Measurements from ENCODE around the gene INPP5A. TPM values are rescaled to one million over a fixed set of nuclear protein-coding genes. Genes with fewer than 3 reads are reported as not detected.
A peak's percentile ranks its signal among the peaks of the same experiment; 100 is the strongest.

The INPP5A gene
- total RNA-seq, 1 experiment from 2014 or later = 22.6 TPM

DNA sequence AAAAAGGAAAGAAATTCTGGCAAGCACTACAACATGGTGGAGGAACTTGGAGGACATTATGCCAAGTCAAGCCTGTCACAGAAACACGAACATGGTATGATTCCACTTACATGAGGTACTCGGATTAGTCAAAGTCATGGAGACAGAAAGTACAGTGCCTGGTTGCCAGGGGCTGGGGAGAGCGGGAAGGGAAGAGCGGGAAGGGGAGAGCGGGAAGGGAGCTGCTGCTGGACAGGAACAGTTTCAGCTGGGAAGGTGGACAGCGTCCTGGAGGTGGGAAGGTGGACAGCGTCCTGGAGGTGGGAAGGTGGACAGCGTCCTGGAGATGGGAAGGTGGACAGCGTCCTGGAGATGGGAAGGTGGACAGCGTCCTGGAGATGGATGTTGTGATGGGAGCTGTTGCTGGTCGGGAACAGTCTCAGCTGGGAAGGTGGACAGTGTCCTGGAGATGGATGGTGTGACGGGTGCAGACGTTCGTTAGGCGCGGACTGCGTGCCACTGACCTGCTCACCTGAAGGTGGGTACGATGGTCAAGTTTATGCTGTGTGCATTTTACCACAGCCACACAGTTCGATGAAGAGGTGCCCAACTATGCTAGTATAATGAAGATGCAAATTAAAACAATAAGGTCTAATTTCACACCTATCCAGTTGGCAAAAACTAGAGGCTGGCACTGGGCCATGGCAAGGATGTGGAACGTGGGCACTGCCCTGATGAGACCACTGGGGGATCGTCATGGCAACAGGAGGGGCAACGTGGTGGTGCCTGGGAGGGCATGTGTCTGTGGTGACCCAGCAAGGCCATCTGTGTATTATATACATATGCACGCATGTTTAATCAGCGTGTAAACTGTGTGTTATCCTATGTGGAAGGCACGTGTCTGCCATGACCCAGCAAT is 144.5 kb downstream of the INPP5A start:
- TF ChIP-seq, protein P1, sequence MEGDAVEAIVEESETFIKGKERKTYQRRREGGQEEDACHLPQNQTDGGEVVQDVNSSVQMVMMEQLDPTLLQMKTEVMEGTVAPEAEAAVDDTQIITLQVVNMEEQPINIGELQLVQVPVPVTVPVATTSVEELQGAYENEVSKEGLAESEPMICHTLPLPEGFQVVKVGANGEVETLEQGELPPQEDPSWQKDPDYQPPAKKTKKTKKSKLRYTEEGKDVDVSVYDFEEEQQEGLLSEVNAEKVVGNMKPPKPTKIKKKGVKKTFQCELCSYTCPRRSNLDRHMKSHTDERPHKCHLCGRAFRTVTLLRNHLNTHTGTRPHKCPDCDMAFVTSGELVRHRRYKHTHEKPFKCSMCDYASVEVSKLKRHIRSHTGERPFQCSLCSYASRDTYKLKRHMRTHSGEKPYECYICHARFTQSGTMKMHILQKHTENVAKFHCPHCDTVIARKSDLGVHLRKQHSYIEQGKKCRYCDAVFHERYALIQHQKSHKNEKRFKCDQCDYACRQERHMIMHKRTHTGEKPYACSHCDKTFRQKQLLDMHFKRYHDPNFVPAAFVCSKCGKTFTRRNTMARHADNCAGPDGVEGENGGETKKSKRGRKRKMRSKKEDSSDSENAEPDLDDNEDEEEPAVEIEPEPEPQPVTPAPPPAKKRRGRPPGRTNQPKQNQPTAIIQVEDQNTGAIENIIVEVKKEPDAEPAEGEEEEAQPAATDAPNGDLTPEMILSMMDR (conservative IDR thresholded peaks at IDR 0.05; ENCODE audit: low read depth, low read length) = no peak
- no peak for TF ChIP-seq EZH2phosphoT487 (IDR thresholded peaks at IDR 0.05; ENCODE audit: borderline replicate concordance, low read length)
- no peak for TF ChIP-seq EZH2 (IDR thresholded peaks at IDR 0.05; ENCODE audit: low read length, unreplicated experiment)
- ChIA-PET POLR2A (ENCODE audit: unreplicated experiment) (no interaction called here), CTCF (no interaction called here)
- Histone ChIP-seq H3K9ac (ENCODE audit: low read length) (no peak overlapping the region), H3K79me2 (ENCODE audit: low read length) (peaks cover 76% of the 10 kb centered on the region), H4K20me1 (ENCODE audit: low read length) (no peaks in the 10 kb centered on the region; the same call in 1 of the 2 replicates), H3K27me3 (ENCODE audit: low read length) (no peaks in the 10 kb centered on the region), H3F3A (ENCODE audit: low read length, unreplicated experiment) (peaks cover 8% of the 10 kb centered on the region), H3K4me1 (ENCODE audit: insufficient read depth, low read length) (peaks cover 32% of the 10 kb centered on the region), H2AFZ (ENCODE audit: low read length) (no peak overlapping the region), H3K36me3 (ENCODE audit: low read depth, low read length) (no peaks in the 10 kb centered on the region; the same call in 1 of the 2 replicates), H3K4me3 (ENCODE audit: low read length) (no peak overlapping the region), H3K9me3 (ENCODE audit: low read length) (no peaks in the 10 kb centered on the region), H3K27ac (ENCODE audit: low read length) (no peak overlapping the region), H3K4me2 (ENCODE audit: low read length) (no peak overlapping the region), H3K9me2 (replicated peaks; ENCODE audit: low read length) (no peaks in the 10 kb centered on the region)
- no TSS peak for BruUV-seq (replicated peaks)
- ATAC-seq (no peak), DNase-seq (no peak)
- intact Hi-C loops (cut with micrococcal nuclease) = no loop called here

DNA sequence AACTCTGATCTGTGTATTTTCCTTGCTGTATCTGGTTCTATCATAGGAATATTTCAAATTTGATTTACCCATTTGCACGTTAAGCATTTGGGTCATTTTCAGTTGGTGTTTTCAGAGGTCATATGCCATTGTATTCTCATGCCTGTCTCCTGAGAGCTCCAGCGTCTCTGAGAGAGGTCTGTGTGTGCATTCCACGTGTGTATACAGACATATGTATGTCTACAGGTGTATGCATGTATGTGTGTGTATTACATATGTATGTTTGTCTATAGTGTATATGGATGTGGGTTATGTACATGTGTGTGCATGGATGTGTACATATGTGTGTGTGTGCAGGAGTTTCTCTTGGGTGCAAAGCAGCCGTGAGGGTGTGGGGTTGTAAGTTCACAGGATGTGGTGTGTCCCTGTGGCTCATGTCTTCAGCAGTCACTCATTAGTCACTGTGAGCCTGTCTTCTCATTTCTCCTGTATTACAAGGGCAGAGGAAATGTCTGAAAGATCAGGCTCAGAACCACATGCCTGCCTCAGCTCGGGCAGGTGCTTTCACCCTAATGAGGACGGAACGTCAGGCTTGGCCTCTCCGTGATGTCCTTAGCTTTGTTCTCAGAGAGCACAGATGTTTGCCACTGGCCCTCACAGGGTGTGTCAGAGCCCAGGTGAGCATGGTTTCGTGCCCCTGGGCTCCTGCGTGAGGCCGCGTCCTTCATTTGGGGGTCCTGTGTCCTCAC is 146.7 kb downstream of the INPP5A start:
- no TSS peak for BruUV-seq (replicated peaks)
- peaks cover 76% of the 10 kb centered on the region for H3K79me2 ChIP-seq (ENCODE audit: low read length)
- peak overlapping the region; percentile 84 for H3K9ac ChIP-seq (ENCODE audit: low read length)
- H3K27me3 ChIP-seq (ENCODE audit: low read length) = no peaks in the 10 kb centered on the region
- H3K4me2 ChIP-seq (ENCODE audit: low read length) = peak overlapping the region; percentile 81
- no peaks in the 10 kb centered on the region for H4K20me1 ChIP-seq (ENCODE audit: low read length)
- TF ChIP-seq EZH2phosphoT487 (IDR thresholded peaks at IDR 0.05; ENCODE audit: borderline replicate concordance, low read length) (no peak), EZH2 (IDR thresholded peaks at IDR 0.05; ENCODE audit: low read length, unreplicated experiment) (no peak)
- TF ChIP-seq, protein P1 (conservative IDR thresholded peaks at IDR 0.05; ENCODE audit: low read depth, low read length) = no peak
- H2AFZ ChIP-seq (ENCODE audit: low read length) = no peak overlapping the region
- intact Hi-C loops (cut with micrococcal nuclease) = no loop called here
- POLR2A ChIA-PET (ENCODE audit: unreplicated experiment) = no interaction called here
- H3K4me1 ChIP-seq (ENCODE audit: insufficient read depth, low read length) = peaks cover 32% of the 10 kb centered on the region
- no peaks in the 10 kb centered on the region; the same call in 1 of the 2 replicates for H3K36me3 ChIP-seq (ENCODE audit: low read depth, low read length)
- H3F3A ChIP-seq (ENCODE audit: low read length, unreplicated experiment) = peaks cover 8% of the 10 kb centered on the region
- CTCF ChIA-PET = no interaction called here
- H3K4me3 ChIP-seq (ENCODE audit: low read length) = peak overlapping the region; percentile 49; the same call in 1 of the 2 replicates
- H3K9me3 ChIP-seq (ENCODE audit: low read length) = no peaks in the 10 kb centered on the region
- H3K9me2 ChIP-seq (replicated peaks; ENCODE audit: low read length) = no peaks in the 10 kb centered on the region
- H3K27ac ChIP-seq (ENCODE audit: low read length) = peak overlapping the region; percentile 99
- ATAC-seq = peak; percentile 51
- peak; percentile 72 for DNase-seq

Measured in PC-3 (cell line).